ENCODE results near the gene VWC2L.

The VWC2L gene

DNA sequence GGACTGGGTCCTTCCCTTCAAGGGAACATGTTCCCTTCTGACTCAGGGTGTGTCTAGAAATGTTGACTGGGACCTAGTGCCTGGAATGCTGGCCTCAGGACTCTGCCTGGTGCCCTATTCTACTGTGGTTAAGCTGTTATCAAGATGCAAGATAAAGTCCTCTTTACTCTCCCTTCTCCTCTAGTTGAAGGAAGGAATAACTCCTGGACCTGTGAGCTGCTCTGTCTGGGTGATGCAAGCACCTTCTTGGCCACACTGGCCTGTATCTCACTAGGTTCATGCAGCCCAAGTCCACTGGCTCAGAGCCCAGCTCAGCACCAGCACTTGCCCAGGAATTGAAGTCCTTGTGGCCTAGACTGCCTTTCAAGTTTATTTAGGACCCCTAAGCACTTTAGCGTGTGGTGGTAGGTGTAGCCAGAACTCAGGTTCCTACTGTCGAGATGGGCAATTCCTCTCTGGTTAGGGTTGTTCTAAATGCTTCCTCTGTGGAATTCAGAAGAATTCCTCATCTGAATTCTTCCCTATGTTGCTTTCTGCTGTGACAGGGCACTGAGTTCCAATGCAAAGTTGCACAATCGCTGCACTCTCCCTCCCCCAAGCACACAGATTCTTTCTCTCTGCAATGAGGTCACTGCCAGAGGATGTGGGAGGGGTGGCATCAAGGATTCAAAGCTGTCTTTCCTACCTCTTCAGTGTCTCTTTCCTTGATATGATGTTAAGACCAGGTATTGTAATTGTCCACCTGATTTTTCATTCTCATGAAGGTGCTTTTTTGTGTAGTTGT lies 54.7 kb downstream of the VWC2L start:
- no peak for DNase-seq (ENCODE audit: low read depth in 2 of 3, low spot score in 1 of 3)

GRCh38 chr2:214469728-214470127 lies 58.9 kb downstream of the VWC2L start:
- DNase-seq (ENCODE audit: low read depth in 2 of 3, low spot score in 1 of 3), result no peak

GRCh38 chr2:214471382-214471781 lies 60.5 kb downstream of the VWC2L start:
- no peak for DNase-seq (ENCODE audit: low read depth in 2 of 3, low spot score in 1 of 3)

DNA sequence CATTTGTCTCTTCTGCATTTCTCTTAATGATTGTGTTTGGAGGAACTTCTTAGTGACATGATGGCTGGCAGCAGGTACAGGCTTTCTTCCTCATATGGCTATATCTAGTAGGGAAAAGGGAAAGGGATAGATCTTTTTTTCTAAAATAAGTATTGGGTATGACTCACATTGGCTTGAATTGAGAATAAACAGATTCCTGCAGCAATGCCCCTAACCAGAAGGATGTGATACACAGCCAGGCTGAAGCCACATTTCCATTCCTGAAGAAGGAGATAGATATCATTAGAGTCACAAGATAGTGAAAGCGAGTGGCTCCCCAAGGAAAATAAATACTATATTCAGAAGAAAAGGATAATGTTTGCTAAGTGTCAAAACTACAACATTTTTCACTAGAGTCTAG lies 61.1 kb downstream of the VWC2L start:
- DNase-seq (ENCODE audit: low read depth in 2 of 3, low spot score in 1 of 3), result no peak

- no peak for DNase-seq (ENCODE audit: low read depth in 2 of 3, low spot score in 1 of 3)
Measured at GRCh38 chr2:214477305-214477704, 66.5 kb downstream of the VWC2L start.

DNA sequence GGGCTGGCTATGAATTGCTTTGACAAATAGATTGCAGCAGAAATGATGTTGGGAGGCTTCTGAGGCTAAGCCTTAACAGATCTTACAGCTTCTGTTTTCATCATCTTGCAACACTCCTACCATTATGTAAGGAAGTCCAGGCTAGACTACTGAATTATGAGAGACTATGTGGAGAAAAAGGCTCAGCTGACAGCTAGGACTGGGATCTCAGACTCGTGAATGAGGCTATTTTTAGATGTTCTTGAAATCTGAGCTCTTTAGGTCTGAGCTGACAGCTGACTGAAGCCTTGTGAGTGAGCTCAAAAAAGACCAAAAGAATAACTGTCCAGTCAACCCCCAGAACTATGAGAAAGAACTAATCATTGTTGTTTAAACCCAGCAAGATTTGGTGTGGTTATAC lies 70.3 kb downstream of the VWC2L start:
- DNase-seq (ENCODE audit: low read depth in 2 of 3, low spot score in 1 of 3), result no peak

DNA sequence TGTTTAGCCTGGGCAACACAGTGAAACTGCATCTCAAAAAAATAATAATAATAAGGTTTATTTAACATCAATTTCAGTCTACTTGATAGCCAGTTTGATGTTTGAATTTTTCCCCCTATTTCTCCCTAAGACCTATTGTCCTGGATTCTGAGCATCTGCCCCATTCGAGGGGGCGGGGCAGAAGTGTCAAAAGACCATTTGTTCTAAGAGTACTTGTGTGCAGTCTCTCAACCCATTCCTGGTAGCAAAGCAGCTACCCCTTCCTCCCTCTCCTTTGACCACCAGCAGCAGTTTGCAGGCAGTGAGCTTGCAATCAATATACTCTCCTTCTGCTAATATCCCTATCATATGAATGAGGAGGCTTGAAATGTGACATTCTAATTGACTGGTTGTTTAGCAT lies 71.9 kb downstream of the VWC2L start:
- DNase-seq (ENCODE audit: low read depth in 2 of 3, low spot score in 1 of 3), result no peak

DNA sequence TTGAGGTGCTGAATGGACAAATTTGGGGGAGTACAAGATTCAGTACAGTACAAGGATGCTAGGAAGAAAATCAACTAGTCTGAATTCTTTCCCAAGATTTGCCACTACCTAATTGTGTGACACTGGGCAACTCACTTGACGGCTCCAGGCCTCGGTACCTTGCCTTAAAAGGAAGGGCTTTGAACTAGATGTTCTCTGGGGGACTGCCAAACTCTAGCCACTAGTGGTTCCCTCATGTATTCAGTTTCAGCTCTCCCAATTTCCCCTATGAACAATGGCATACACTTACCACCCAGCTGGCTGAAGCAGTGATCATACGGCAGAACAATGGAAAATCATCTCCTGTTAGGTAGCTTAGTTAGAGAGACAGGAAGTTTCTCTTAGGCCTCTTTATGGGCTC lies 73.4 kb downstream of the VWC2L start:
- no peak for DNase-seq (ENCODE audit: low read depth in 2 of 3, low spot score in 1 of 3)

GRCh38 chr2:214484701-214485100 lies 73.8 kb downstream of the VWC2L start:
- DNase-seq (ENCODE audit: low read depth in 2 of 3, low spot score in 1 of 3), result no peak

DNA sequence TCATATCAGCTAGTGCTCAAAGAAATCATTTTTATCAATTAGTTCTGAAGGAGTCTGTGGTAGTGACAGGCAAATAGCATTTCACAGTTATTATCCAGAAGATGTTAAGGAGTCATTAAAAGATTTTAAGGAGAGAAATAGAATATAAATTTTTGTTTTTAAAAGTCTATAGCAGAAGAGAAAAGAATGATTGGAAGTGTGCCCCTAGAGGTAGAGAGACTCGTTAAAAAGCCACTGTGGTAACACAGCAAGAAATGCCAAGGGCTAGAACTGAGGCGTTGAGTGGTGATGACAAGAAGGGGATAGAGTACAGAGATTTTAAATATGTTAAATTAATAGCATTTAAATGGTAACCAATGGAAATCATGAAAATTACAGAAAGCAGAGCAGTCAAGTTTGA lies 78.3 kb downstream of the VWC2L start:
- no peak for DNase-seq (ENCODE audit: low read depth in 2 of 3, low spot score in 1 of 3)

DNA sequence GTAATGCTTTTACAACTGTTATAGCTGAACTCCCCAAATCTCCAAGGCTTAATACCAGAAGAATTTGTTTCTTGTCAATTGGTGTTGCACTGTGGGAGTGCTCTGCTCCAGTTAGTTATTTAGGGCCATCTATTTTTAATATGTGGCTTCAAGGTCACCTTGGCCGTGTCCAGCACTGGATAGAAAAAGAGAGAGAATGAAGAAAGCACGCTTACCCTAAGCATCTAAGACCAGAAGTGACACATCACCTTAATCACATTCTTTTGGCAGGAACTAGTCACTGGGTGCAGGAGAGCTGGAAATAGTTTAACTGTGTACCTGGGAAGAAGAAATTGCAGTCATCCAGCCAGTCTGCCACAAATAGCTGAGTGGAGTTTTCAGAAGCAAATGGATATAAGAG lies 78.8 kb downstream of the VWC2L start:
- no peak for DNase-seq (ENCODE audit: low read depth in 2 of 3, low spot score in 1 of 3)

DNA sequence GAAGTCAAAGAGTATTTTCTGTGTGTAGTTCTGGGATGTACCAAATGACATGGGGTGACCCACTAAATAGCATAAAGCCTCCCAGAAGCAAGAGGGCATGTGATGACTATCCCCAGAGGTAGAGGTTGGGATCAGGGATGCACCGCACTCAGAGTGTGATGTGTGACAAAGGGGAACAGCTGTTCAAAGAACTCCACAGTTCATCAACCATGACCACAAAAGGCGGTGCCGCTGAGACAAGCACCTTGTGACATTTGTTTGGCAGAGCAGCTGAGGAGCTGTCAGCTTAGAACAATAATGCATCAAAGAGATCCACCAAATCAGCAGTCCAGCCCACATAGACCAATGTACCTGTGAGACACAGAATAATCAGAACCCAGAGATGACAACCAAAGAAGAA lies 81.3 kb downstream of the VWC2L start:
- DNase-seq (ENCODE audit: low read depth in 2 of 3, low spot score in 1 of 3), result no peak

DNA sequence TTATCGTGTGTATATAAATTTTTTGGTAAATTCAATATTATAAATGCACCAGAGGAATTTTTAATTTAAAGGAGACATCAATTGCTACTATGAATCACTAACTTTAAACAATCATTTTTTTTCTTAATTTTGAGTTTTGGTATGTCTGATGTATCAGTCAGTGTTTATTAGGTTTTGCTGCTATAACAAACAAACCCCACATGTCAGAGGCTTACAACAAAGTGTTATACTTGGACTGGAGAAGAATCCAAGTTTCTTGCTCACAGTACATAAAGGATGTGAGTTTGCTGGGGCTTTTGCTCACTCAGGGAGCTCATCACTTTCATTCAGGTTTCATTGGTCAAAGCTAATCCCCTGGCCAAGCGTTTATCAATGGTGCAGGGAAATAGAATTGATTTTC lies 81.8 kb downstream of the VWC2L start:
- no peak for DNase-seq (ENCODE audit: low read depth in 2 of 3, low spot score in 1 of 3)

GRCh38 chr2:214497489-214497888 lies 86.6 kb downstream of the VWC2L start:
- no peak for DNase-seq (ENCODE audit: low read depth in 2 of 3, low spot score in 1 of 3)

DNA sequence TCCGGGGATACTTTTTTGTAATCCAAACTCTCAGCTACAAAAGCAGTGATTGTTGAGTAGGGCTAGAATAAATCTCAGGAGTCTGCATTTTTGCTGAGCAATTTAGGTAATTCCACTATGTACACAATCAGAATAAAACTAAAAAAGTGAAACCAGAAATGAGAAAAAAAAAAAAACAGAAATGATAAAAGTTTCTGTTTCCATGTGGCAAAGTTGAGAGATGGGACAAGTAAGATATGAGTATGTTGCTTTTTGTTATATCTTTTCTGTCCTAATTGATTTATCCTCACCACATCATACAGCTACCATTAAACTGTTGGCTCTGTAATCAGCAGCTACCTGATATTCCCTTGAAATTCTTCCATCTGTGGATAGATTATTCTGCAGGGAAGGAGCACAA lies 92.7 kb downstream of the VWC2L start:
- DNase-seq (ENCODE audit: low read depth in 2 of 3, low spot score in 1 of 3), result no peak

- DNase-seq (ENCODE audit: low read depth in 2 of 3, low spot score in 1 of 3), result no peak
Measured at GRCh38 chr2:214504599-214505376, 93.9 kb downstream of the VWC2L start.

GRCh38 chr2:214507032-214507431 lies 96.2 kb downstream of the VWC2L start:
- no peak for DNase-seq (ENCODE audit: low read depth in 2 of 3, low spot score in 1 of 3)

- no peak for DNase-seq (ENCODE audit: low read depth in 2 of 3, low spot score in 1 of 3)
Measured at GRCh38 chr2:214514704-214515103, 103.8 kb downstream of the VWC2L start.

DNA sequence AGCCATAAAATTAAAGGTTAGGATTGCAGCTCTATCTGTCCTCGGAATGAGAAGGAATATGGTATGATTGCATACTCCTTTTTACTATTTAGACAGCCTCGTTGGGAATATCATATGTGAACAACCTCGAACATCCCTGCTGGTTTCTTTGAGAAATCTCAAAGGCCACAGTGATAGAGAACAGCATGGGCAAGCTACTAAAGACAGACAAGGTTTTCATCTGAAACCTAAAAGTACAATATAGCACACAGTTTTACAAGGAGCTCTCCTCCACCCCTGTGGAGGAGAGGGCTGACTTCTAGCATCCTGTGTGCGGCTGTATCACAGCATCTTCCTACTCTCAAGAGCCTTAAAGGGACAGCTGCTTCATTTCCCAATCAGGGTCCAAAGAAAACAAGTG lies 104.3 kb downstream of the VWC2L start:
- DNase-seq (ENCODE audit: low read depth in 2 of 3, low spot score in 1 of 3), result no peak

GRCh38 chr2:214519258-214519818 lies 108.5 kb downstream of the VWC2L start:
- no peak for DNase-seq (ENCODE audit: low read depth in 2 of 3, low spot score in 1 of 3)

GRCh38 chr2:214529021-214529420 lies 118.2 kb downstream of the VWC2L start:
- no peak for DNase-seq (ENCODE audit: low read depth in 2 of 3, low spot score in 1 of 3)

DNA sequence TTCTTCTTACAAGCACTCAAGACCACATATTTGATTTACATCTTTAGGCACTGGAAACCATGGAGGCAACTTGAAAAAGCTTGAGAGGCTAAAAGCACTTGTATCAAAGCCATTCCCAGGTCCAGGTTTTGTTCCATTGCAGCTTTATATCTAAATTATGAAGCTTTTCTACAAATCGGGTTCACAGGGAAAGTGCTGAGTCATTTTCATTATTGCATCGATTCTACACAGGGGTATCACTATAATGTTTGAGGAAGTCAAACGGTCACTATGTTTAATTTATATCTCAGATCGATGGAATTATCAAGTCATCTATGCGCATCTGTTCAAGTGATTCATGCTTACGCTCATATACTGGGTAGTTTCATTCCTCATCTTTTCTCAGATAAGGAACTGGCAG lies 118.7 kb downstream of the VWC2L start:
- no peak for DNase-seq (ENCODE audit: low read depth in 2 of 3, low spot score in 1 of 3)

Measured in stimulated activated CD4-positive, alpha-beta T cell treated with anti-CD3 and anti-CD28 coated beads, Interleukin-12 subunit alpha, Interleukin-12 subunit beta, amount 100 ng/mL, for 48 hours (primary cell).